ENCODE results near the gene TAF4B. TPM values are rescaled to one million over a fixed set of nuclear protein-coding genes. Genes with fewer than 3 reads are reported as not detected.

Gene TAF4B
- total RNA-seq (2022; extraction: Qiagen RNA extraction) = 3.9 to 5.5 TPM (median 5.0 TPM) in 5 replicates

GRCh38 chr18:26226229-26227050 lies at the start of gene TAF4B:
TAF4B (plus strand) TSS chr18:26226445; CDS start chr18:26226934, 489 bp downstream.

Other genes with a start within 250 kb of the TAF4B start
- 49.4 to 61.2 TPM (median 56.8 TPM) in 5 replicates for gene SS18, start 135.8 kb upstream of the TAF4B start, total RNA-seq (2022; extraction: Qiagen RNA extraction)
- gene PSMA8, start 92.6 kb upstream of the TAF4B start, total RNA-seq (2022; extraction: Qiagen RNA extraction) = not detected in 5 replicates

Data from A549 treated with dexamethasone at 1 μM for 4 hours (cell line).